ENCODE data around the gene POLDIP2.
A peak's percentile ranks its signal among the peaks of the same experiment; 100 is the strongest.

POLDIP2 gene

GRCh38 chr17:28335959-28336871 lies 21.1 kb downstream of the POLDIP2 start:
- DNase-seq (ENCODE audit: low spot score): no peak

- DNase-seq (ENCODE audit: low spot score): peak; percentile 98
Observed at GRCh38 chr17:28335201-28335958, 21.9 kb downstream of the POLDIP2 start, which contains the start of the genes IFT20 and TNFAIP1. Gene IFT20, minus strand, starts transcription at chr17:28335472. Its CDS starts 3,487 bp downstream, at chr17:28331985. Gene TNFAIP1, plus strand, starts transcription at chr17:28335761. Its CDS starts 3,761 bp downstream, at chr17:28339522.

GRCh38 chr17:28334666-28335200 lies 22.6 kb downstream of the POLDIP2 start:
- DNase-seq (ENCODE audit: low spot score): no peak

- DNase-seq (ENCODE audit: low spot score): no peak
Observed at GRCh38 chr17:28334171-28334570, 23.2 kb downstream of the POLDIP2 start.

GRCh38 chr17:28333083-28333746 lies 24.1 kb downstream of the POLDIP2 start:
- no peak for DNase-seq (ENCODE audit: low spot score)

- DNase-seq (ENCODE audit: low spot score): no peak
Observed at GRCh38 chr17:28331891-28332420, 25.4 kb downstream of the POLDIP2 start.

- no peak for DNase-seq (ENCODE audit: low spot score)
Observed at GRCh38 chr17:28330671-28331070, 26.7 kb downstream of the POLDIP2 start.

GRCh38 chr17:28328325-28328724 lies 29.0 kb downstream of the POLDIP2 start:
- DNase-seq (ENCODE audit: low spot score): no peak

- no peak for DNase-seq (ENCODE audit: low spot score)
Observed at GRCh38 chr17:28327709-28328108, 29.6 kb downstream of the POLDIP2 start.

- DNase-seq (ENCODE audit: low spot score): no peak
Observed at GRCh38 chr17:28327031-28327607, 30.2 kb downstream of the POLDIP2 start.

GRCh38 chr17:28326114-28326513 lies 31.2 kb downstream of the POLDIP2 start:
- no peak for DNase-seq (ENCODE audit: low spot score)

GRCh38 chr17:28325211-28325610 lies 32.1 kb downstream of the POLDIP2 start:
- no peak for DNase-seq (ENCODE audit: low spot score)

GRCh38 chr17:28324781-28325180 lies 32.5 kb downstream of the POLDIP2 start:
- no peak for DNase-seq (ENCODE audit: low spot score)

- no peak for DNase-seq (ENCODE audit: low spot score)
Observed at GRCh38 chr17:28324267-28324745, 33.0 kb downstream of the POLDIP2 start.

GRCh38 chr17:28320215-28321061 lies 36.9 kb downstream of the POLDIP2 start:
- no peak for DNase-seq (ENCODE audit: low spot score)

- DNase-seq (ENCODE audit: low spot score): no peak
Observed at GRCh38 chr17:28319598-28319935, 37.8 kb downstream of the POLDIP2 start.

- DNase-seq (ENCODE audit: low spot score): peak; percentile 96
Observed at GRCh38 chr17:28318759-28319597, 38.3 kb downstream of the POLDIP2 start, which contains the start of gene TMEM97. Gene TMEM97, plus strand, starts transcription at chr17:28319200. Its CDS starts 40 bp downstream, at chr17:28319240.

GRCh38 chr17:28317966-28318758 lies 39.2 kb downstream of the POLDIP2 start:
- no peak for DNase-seq (ENCODE audit: low spot score)

Data from left forelimb (tissue), 1 donor.